HEK293 (cell line): Measurements from ENCODE around the gene SLC8A2.

ENCODE experiments used
- CTCF ChIA-PET: fragments of 350-600 bp; formaldehyde crosslinking; extraction: SDS; loops from one replicate; lab custom pipeline; 2021; ENCODE audit warnings: antibody characterized with exemption; lab: Yijun Ruan, JAX
- POLR2A ChIA-PET: fragments of 300-600 bp; formaldehyde crosslinking; extraction: SDS; loops from one replicate; lab custom pipeline; 2020; ENCODE audit warnings: antibody characterized with exemption, inconsistent platforms; lab: Yijun Ruan, JAX
- H3K27ac ChIP-seq: fragments of 200-500 bp; sonication (Bioruptor generic); 2 replicates; pipeline ENCODE4 v1.5.1; 2014; ENCODE audit warnings: low read depth, low read length, control low read depth, inconsistent platforms; ENCODE audit errors: extremely low read depth
- H3K36me3 ChIP-seq, 2 experiments: fragments of 200-500 bp in 1 of 2; sonication (Bioruptor generic) in 1 of 2; 1 replicate in 1 of 2; 2 replicates in 1 of 2; pipeline ENCODE4 v1.5.1; 2014 to 2017; ENCODE audit warnings: inconsistent platforms in 2 of 2, low read length in 2 of 2; ENCODE audit not compliant: control insufficient read depth in 2 of 2, insufficient read depth in 1 of 2
- H3K4me1 ChIP-seq: fragments of 200-500 bp; sonication (Bioruptor generic); 2 replicates; pipeline ENCODE4 v1.5.1; 2014; ENCODE audit warnings: mild to moderate bottlenecking, low read length, inconsistent platforms; ENCODE audit not compliant: control insufficient read depth, insufficient read depth
- H3K4me3 ChIP-seq: 2 replicates; pipeline ENCODE4 v1.5.1; 2011; ENCODE audit warnings: low read depth, mild to moderate bottlenecking, control low read depth, low read length, moderate library complexity
- H3K9me3 ChIP-seq: fragments of 200-500 bp; sonication (Bioruptor generic); 2 replicates; pipeline ENCODE4 v1.5.1; 2014; ENCODE audit warnings: low read depth, low read length, inconsistent platforms; ENCODE audit not compliant: control insufficient read depth, insufficient read depth
- BCL11B ChIP-seq: fragments of 450-650 bp; formaldehyde crosslinking; IDR thresholded peaks from 2 replicates; pipeline ENCODE4 v1.5.1; 2016; ENCODE audit warnings: low read depth, missing biosample characterization, missing genetic modification characterization
- HOXC10 ChIP-seq: sonication (generic); formaldehyde crosslinking; IDR thresholded peaks from 2 replicates; pipeline ENCODE4 v1.8.1; 2023; ENCODE audit warnings: mild to moderate bottlenecking, missing genetic modification reagents
- MZF1 ChIP-seq: fragments of 450-650 bp; formaldehyde crosslinking; IDR thresholded peaks from 2 replicates; pipeline ENCODE4 v1.5.1; 2017; ENCODE audit warnings: missing biosample characterization, missing genetic modification characterization, borderline replicate concordance
- SP3 ChIP-seq: fragments of 450-650 bp; formaldehyde crosslinking; IDR thresholded peaks from 2 replicates; pipeline ENCODE4 v1.5.1; 2016; ENCODE audit warnings: missing biosample characterization, missing genetic modification characterization
- ZBTB17 ChIP-seq: fragments of 450-650 bp; formaldehyde crosslinking; IDR thresholded peaks from 2 replicates; pipeline ENCODE4 v1.5.1; 2016; ENCODE audit warnings: missing biosample characterization, missing genetic modification characterization
- ZNF133 ChIP-seq: fragments of 450-650 bp; formaldehyde crosslinking; IDR thresholded peaks from 2 replicates; pipeline ENCODE4 v1.5.1; 2016; ENCODE audit warnings: missing biosample characterization, missing genetic modification characterization
- ZNF155 ChIP-seq: fragments of 450-650 bp; formaldehyde crosslinking; IDR thresholded peaks from 2 replicates; pipeline ENCODE4 v1.5.1; 2016; ENCODE audit warnings: missing biosample characterization, missing genetic modification characterization
- ZNF202 ChIP-seq: fragments of 450-650 bp; formaldehyde crosslinking; IDR thresholded peaks from 2 replicates; pipeline ENCODE4 v1.5.1; 2016; ENCODE audit warnings: missing biosample characterization, missing genetic modification characterization, borderline replicate concordance
- ZNF324 ChIP-seq: fragments of 450-650 bp; formaldehyde crosslinking; IDR thresholded peaks from 2 replicates; pipeline ENCODE4 v1.5.1; 2016; ENCODE audit warnings: missing biosample characterization, missing genetic modification characterization
- ZNF341 ChIP-seq: fragments of 450-650 bp; formaldehyde crosslinking; IDR thresholded peaks from 2 replicates; pipeline ENCODE4; 2016; ENCODE audit warnings: low read depth, missing biosample characterization, missing genetic modification characterization
- ZNF391 ChIP-seq: fragments of 450-650 bp; formaldehyde crosslinking; IDR thresholded peaks from 2 replicates; pipeline ENCODE4 v1.5.1; 2016; ENCODE audit warnings: low read depth, missing biosample characterization, missing genetic modification characterization, borderline replicate concordance
- ZNF501 ChIP-seq: fragments of 450-650 bp; formaldehyde crosslinking; IDR thresholded peaks from 2 replicates; pipeline ENCODE4 v1.5.1; 2016; ENCODE audit warnings: missing biosample characterization, missing genetic modification characterization
- ZNF626 ChIP-seq: fragments of 450-650 bp; sonication (Bioruptor Pico); formaldehyde crosslinking; IDR thresholded peaks from 2 replicates; pipeline ENCODE4 v1.5.1; 2018; ENCODE audit warnings: missing biosample characterization, missing genetic modification characterization, inconsistent platforms
- ZNF701 ChIP-seq: fragments of 450-650 bp; formaldehyde crosslinking; IDR thresholded peaks from 2 replicates; pipeline ENCODE4 v1.5.1; 2016; ENCODE audit warnings: missing biosample characterization, missing genetic modification characterization
- ZNF707 ChIP-seq: fragments of 450-650 bp; formaldehyde crosslinking; IDR thresholded peaks from 2 replicates; pipeline ENCODE4 v1.5.1; 2016; ENCODE audit warnings: missing biosample characterization, missing genetic modification characterization
- TF ChIP-seq, protein P1 (sequence below): fragments of 450-650 bp; formaldehyde crosslinking; IDR thresholded peaks from 2 replicates; pipeline ENCODE4 v1.5.1; 2016; ENCODE audit warnings: missing biosample characterization, missing genetic modification characterization
- TF ChIP-seq, protein P2 (sequence below): fragments of 450-650 bp; formaldehyde crosslinking; IDR thresholded peaks from 2 replicates; pipeline ENCODE4 v1.5.1; 2016; ENCODE audit warnings: missing biosample characterization, missing genetic modification characterization, borderline replicate concordance
- TF ChIP-seq, protein P3 (sequence below): fragments of 450-650 bp; formaldehyde crosslinking; IDR thresholded peaks from 2 replicates; pipeline ENCODE4 v1.5.1; 2016; ENCODE audit warnings: missing biosample characterization, missing genetic modification characterization
- TF ChIP-seq, protein P4 (sequence below): fragments of 450-650 bp; formaldehyde crosslinking; IDR thresholded peaks from 2 replicates; pipeline ENCODE4 v1.5.1; 2016; ENCODE audit warnings: missing biosample characterization, missing genetic modification characterization, low read depth

The SLC8A2 gene

DNA sequence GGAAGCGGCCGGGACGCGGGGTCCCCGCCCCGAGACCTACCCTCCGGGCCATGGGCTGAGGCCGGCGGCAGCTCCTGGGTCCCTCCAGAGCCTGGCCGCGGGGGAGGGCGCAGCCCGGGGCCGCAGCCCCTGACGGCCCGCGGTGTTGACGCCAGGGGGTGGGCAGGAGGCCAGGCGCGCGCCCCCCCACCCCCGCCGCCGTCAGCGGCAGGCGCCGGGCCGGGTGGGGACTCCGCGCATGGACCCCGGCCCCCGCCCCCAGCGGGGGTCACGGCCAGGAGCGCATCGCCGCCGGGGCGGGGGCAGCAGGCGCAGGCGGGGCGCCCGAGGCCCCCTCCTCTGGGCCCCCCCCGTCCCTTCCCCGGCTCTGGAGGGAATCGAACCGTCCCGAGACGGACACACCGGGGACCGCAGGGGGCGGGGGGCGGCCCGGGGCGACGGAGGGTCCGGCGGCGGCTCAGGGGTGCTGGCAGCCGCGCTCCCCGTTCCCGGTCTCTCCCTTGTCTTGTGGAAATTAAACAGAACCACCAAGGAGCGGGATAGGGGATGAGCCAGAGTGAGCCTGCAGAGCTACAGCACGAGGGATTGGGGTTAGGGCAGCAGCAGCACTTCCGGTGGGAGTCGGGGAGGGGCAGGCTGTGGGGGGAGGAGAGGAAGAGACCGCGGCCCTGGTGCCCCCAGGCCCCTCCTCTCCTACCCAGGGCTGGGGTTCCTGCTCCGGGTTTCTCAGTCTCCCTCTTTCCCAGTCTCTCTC, 52.5 kb downstream of the SLC8A2 start, which contains the start of gene MEIS3 (continued):
- no peak for TF ChIP-seq ZNF707 (tag by site-specific recombination)
- TF ChIP-seq, all 188 proteins: peak for 6

DNA sequence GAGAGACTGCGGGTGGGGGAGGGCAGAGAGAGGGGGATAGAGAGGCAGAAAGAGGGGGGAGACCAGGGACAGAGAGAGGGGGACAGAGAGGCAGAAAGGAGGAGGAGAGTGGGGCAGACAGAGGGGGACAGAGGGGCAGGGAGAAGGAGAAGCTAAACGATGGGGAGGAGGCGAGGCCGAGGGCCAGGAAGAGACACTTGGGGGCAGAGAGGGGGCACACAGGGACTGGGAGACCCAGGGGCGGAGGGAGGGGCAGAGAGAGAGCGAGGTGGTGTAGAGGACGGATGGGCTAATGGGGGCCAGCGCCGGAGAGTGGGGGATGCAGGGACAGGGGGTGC, 53.0 kb downstream of the SLC8A2 start:
- Histone ChIP-seq H3K9me3 (no peaks in the 10 kb centered on the region), H3K36me3 (peaks cover 0 to 7% of the 10 kb centered on the region in 2 experiments; a peak in 2 of 3 replicates), H3K27ac (peak overlapping the region; percentile 49; the same call in 1 of the 2 replicates), H3K4me1 (peaks cover 9% of the 10 kb centered on the region), H3K4me3 (peak overlapping the region; percentile 51)
- ChIA-PET CTCF (interaction anchor here (0.6 to 1.5 kb wide), 3 partner anchors 28 to 483 kb away, joined by 3 to 4 read pairs (median 3); no protein-coding TSS in a partner anchor), POLR2A (interaction anchor here (1.5 kb wide), 1 partner anchor 9 kb away, joined by 8 read pairs; no protein-coding TSS in a partner anchor)
- TF ChIP-seq ZNF501 (tag by site-specific recombination): no peak
- TF ChIP-seq ZNF701 (tag by site-specific recombination): no peak
- TF ChIP-seq, protein P1, sequence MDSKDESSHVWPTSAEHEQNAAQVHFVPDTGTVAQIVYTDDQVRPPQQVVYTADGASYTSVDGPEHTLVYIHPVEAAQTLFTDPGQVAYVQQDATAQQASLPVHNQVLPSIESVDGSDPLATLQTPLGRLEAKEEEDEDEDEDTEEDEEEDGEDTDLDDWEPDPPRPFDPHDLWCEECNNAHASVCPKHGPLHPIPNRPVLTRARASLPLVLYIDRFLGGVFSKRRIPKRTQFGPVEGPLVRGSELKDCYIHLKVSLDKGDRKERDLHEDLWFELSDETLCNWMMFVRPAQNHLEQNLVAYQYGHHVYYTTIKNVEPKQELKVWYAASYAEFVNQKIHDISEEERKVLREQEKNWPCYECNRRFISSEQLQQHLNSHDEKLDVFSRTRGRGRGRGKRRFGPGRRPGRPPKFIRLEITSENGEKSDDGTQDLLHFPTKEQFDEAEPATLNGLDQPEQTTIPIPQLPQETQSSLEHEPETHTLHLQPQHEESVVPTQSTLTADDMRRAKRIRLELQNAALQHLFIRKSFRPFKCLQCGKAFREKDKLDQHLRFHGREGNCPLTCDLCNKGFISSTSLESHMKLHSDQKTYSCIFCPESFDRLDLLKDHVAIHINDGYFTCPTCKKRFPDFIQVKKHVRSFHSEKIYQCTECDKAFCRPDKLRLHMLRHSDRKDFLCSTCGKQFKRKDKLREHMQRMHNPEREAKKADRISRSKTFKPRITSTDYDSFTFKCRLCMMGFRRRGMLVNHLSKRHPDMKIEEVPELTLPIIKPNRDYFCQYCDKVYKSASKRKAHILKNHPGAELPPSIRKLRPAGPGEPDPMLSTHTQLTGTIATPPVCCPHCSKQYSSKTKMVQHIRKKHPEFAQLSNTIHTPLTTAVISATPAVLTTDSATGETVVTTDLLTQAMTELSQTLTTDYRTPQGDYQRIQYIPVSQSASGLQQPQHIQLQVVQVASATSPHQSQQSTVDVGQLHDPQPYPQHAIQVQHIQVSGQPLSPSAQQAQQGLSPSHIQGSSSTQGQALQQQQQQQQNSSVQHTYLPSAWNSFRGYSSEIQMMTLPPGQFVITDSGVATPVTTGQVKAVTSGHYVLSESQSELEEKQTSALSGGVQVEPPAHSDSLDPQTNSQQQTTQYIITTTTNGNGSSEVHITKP (tag by site-specific recombination): peak; percentile 85
- TF ChIP-seq, protein P2, sequence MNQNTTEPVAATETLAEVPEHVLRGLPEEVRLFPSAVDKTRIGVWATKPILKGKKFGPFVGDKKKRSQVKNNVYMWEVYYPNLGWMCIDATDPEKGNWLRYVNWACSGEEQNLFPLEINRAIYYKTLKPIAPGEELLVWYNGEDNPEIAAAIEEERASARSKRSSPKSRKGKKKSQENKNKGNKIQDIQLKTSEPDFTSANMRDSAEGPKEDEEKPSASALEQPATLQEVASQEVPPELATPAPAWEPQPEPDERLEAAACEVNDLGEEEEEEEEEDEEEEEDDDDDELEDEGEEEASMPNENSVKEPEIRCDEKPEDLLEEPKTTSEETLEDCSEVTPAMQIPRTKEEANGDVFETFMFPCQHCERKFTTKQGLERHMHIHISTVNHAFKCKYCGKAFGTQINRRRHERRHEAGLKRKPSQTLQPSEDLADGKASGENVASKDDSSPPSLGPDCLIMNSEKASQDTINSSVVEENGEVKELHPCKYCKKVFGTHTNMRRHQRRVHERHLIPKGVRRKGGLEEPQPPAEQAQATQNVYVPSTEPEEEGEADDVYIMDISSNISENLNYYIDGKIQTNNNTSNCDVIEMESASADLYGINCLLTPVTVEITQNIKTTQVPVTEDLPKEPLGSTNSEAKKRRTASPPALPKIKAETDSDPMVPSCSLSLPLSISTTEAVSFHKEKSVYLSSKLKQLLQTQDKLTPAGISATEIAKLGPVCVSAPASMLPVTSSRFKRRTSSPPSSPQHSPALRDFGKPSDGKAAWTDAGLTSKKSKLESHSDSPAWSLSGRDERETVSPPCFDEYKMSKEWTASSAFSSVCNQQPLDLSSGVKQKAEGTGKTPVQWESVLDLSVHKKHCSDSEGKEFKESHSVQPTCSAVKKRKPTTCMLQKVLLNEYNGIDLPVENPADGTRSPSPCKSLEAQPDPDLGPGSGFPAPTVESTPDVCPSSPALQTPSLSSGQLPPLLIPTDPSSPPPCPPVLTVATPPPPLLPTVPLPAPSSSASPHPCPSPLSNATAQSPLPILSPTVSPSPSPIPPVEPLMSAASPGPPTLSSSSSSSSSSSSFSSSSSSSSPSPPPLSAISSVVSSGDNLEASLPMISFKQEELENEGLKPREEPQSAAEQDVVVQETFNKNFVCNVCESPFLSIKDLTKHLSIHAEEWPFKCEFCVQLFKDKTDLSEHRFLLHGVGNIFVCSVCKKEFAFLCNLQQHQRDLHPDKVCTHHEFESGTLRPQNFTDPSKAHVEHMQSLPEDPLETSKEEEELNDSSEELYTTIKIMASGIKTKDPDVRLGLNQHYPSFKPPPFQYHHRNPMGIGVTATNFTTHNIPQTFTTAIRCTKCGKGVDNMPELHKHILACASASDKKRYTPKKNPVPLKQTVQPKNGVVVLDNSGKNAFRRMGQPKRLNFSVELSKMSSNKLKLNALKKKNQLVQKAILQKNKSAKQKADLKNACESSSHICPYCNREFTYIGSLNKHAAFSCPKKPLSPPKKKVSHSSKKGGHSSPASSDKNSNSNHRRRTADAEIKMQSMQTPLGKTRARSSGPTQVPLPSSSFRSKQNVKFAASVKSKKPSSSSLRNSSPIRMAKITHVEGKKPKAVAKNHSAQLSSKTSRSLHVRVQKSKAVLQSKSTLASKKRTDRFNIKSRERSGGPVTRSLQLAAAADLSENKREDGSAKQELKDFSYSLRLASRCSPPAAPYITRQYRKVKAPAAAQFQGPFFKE (tag by site-specific recombination): no peak
- peak; percentile 92; the same call in 1 of the 2 replicates for TF ChIP-seq ZNF202 (tag by site-specific recombination)
- peak; percentile 28; the same call in 1 of the 2 replicates for TF ChIP-seq SP3 (tag by site-specific recombination)
- TF ChIP-seq MZF1 (tag by site-specific recombination): no peak
- peak; percentile 52; the same call in 1 of the 2 replicates for TF ChIP-seq BCL11B
- TF ChIP-seq, protein P3, sequence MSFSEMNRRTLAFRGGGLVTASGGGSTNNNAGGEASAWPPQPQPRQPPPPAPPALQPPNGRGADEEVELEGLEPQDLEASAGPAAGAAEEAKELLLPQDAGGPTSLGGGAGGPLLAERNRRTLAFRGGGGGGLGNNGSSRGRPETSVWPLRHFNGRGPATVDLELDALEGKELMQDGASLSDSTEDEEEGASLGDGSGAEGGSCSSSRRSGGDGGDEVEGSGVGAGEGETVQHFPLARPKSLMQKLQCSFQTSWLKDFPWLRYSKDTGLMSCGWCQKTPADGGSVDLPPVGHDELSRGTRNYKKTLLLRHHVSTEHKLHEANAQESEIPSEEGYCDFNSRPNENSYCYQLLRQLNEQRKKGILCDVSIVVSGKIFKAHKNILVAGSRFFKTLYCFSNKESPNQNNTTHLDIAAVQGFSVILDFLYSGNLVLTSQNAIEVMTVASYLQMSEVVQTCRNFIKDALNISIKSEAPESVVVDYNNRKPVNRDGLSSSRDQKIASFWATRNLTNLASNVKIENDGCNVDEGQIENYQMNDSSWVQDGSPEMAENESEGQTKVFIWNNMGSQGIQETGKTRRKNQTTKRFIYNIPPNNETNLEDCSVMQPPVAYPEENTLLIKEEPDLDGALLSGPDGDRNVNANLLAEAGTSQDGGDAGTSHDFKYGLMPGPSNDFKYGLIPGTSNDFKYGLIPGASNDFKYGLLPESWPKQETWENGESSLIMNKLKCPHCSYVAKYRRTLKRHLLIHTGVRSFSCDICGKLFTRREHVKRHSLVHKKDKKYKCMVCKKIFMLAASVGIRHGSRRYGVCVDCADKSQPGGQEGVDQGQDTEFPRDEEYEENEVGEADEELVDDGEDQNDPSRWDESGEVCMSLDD (tag by site-specific recombination): peak; percentile 88
- TF ChIP-seq ZNF341 (tag by site-specific recombination): peak; percentile 11; the same call in 1 of the 2 replicates
- TF ChIP-seq ZNF133 (tag by site-specific recombination): 0 out of 2 replicates have a peak, but pooled peaks have one; percentile 31
- no peak for TF ChIP-seq ZNF626 (tag by site-specific recombination)
- no peak for TF ChIP-seq ZNF155
- TF ChIP-seq, protein P4, sequence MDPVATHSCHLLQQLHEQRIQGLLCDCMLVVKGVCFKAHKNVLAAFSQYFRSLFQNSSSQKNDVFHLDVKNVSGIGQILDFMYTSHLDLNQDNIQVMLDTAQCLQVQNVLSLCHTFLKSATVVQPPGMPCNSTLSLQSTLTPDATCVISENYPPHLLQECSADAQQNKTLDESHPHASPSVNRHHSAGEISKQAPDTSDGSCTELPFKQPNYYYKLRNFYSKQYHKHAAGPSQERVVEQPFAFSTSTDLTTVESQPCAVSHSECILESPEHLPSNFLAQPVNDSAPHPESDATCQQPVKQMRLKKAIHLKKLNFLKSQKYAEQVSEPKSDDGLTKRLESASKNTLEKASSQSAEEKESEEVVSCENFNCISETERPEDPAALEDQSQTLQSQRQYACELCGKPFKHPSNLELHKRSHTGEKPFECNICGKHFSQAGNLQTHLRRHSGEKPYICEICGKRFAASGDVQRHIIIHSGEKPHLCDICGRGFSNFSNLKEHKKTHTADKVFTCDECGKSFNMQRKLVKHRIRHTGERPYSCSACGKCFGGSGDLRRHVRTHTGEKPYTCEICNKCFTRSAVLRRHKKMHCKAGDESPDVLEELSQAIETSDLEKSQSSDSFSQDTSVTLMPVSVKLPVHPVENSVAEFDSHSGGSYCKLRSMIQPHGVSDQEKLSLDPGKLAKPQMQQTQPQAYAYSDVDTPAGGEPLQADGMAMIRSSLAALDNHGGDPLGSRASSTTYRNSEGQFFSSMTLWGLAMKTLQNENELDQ (tag by site-specific recombination): no peak
- TF ChIP-seq ZBTB17 (tag by site-specific recombination): peak; percentile 20; the same call in 1 of the 2 replicates
- no peak for TF ChIP-seq ZNF391 (tag by site-specific recombination)
- TF ChIP-seq HOXC10 (CRISPR knock-in tag): no peak
- TF ChIP-seq ZNF324 (tag by site-specific recombination): no peak
